OCI-LY1 (cell line): Measurements from ENCODE around the gene CNOT8.

Experiments used
- EZH2 ChIP-seq: fragments of 200-600 bp; sonication (generic), shearing (Covaris generic); IDR thresholded peaks from 2 replicates; pipeline ENCODE4 v1.8.0; 2017; ENCODE audit warnings: borderline replicate concordance, mixed run types, mild to moderate bottlenecking, antibody characterized with exemption, low read length, moderate library complexity, mixed read lengths
- TF ChIP-seq, protein P1 (sequence below): fragments of 200-600 bp; sonication (generic), shearing (Covaris generic); IDR thresholded peaks from 2 replicates; pipeline ENCODE4 v1.5.1; 2017; ENCODE audit warnings: mild to moderate bottlenecking, antibody characterized with exemption, low read length, moderate library complexity, mixed read lengths

DNA sequence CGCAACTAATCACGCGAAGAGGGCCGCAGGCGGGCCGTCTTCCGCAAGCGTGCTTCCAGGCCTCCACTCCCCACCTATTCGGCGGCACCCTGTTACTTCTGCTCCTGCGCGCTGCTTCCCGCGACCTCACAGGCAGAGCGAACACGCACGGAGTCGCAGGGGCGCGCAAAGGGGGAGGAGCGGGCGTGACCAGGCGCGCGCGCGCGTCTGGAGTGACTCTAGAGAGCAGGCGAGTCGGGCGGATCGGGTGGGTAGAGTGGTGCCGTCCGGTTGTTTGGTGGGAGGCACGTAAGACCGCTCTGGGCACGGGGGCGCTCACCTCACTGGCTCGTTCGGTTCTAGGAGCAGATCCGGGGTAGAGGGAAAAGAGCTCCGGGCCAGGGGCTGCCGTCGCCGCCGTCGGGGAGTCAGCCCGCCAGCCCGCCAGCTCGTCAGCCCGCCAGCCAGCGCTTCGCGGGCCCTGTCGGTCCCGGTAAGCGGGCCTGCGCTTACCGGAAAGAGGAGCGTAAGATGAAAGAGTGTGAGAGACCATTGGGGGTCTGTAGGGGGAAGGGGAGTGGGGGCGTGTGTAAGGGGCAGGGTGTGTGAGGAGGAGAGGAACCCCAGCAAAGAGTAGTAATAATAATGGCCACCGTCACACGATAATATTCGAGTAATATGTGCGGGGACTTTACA is at the start of gene CNOT8:
- TF ChIP-seq, protein P1, sequence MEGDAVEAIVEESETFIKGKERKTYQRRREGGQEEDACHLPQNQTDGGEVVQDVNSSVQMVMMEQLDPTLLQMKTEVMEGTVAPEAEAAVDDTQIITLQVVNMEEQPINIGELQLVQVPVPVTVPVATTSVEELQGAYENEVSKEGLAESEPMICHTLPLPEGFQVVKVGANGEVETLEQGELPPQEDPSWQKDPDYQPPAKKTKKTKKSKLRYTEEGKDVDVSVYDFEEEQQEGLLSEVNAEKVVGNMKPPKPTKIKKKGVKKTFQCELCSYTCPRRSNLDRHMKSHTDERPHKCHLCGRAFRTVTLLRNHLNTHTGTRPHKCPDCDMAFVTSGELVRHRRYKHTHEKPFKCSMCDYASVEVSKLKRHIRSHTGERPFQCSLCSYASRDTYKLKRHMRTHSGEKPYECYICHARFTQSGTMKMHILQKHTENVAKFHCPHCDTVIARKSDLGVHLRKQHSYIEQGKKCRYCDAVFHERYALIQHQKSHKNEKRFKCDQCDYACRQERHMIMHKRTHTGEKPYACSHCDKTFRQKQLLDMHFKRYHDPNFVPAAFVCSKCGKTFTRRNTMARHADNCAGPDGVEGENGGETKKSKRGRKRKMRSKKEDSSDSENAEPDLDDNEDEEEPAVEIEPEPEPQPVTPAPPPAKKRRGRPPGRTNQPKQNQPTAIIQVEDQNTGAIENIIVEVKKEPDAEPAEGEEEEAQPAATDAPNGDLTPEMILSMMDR = no peak
- TF ChIP-seq EZH2 = no peak
